Measurements from ENCODE around the gene WNK3.
"Not testable (repeated sequence)": the region's sequence is repeated elsewhere in the genome, so short reads cannot be mapped to it uniquely, and the experiment has no call there.

Gene WNK3

GRCh38 chrX:54357414-54358377 is at the start of gene WNK3:
TSS of gene WNK3 (minus strand) at chrX:54358046.
- H3K9me3 ChIP-seq (ENCODE audit: low read length) = no peaks in the 10 kb centered on the region
- H2AFZ ChIP-seq (ENCODE audit: low read depth, low read length) = peak within 1 kb of the TSS; percentile 63
- H3K36me3 ChIP-seq (ENCODE audit: insufficient read depth, low read length) = no peaks in the 10 kb centered on the region
- peak within 1 kb of the TSS; percentile 84 for H3K4me3 ChIP-seq (ENCODE audit: low read length)
- no peaks in the 10 kb centered on the region for H3K27me3 ChIP-seq (ENCODE audit: insufficient read depth, low read length)
- H3K4me1 ChIP-seq (ENCODE audit: insufficient read depth, low read length) = peaks cover 3% of the 10 kb centered on the region

GRCh38 chrX:54407266-54407665 is 49.4 kb upstream of the WNK3 start:
- no peak overlapping the region for H2AFZ ChIP-seq (ENCODE audit: low read depth, low read length)
- H3K36me3 ChIP-seq (ENCODE audit: insufficient read depth, low read length) = no peaks in the 10 kb centered on the region
- H3K4me1 ChIP-seq (ENCODE audit: insufficient read depth, low read length) = no peaks in the 10 kb centered on the region
- peaks cover 2% of the 10 kb centered on the region for H3K27me3 ChIP-seq (ENCODE audit: insufficient read depth, low read length)
- H3K4me3 ChIP-seq (ENCODE audit: low read length) = no peak overlapping the region
- no peaks in the 10 kb centered on the region for H3K9me3 ChIP-seq (ENCODE audit: low read length)

- Histone ChIP-seq H3K9me3 (ENCODE audit: low read length) (no peaks in the 10 kb centered on the region), H2AFZ (ENCODE audit: low read depth, low read length) (no peak overlapping the region), H3K4me3 (ENCODE audit: low read length) (no peak overlapping the region), H3K36me3 (ENCODE audit: insufficient read depth, low read length) (no peaks in the 10 kb centered on the region), H3K27me3 (ENCODE audit: insufficient read depth, low read length) (no peaks in the 10 kb centered on the region), H3K4me1 (ENCODE audit: insufficient read depth, low read length) (no peaks in the 10 kb centered on the region)
Measured at GRCh38 chrX:54397113-54397512, 39.3 kb upstream of the WNK3 start.

GRCh38 chrX:54386314-54386713 is 28.5 kb upstream of the WNK3 start:
- Histone ChIP-seq H3K9me3 (ENCODE audit: low read length) (no peaks in the 10 kb centered on the region), H3K27me3 (ENCODE audit: insufficient read depth, low read length) (no peaks in the 10 kb centered on the region), H2AFZ (ENCODE audit: low read depth, low read length) (no peak overlapping the region), H3K4me1 (ENCODE audit: insufficient read depth, low read length) (peaks cover 3% of the 10 kb centered on the region), H3K4me3 (ENCODE audit: low read length) (no peak overlapping the region), H3K36me3 (ENCODE audit: insufficient read depth, low read length) (no peaks in the 10 kb centered on the region)

GRCh38 chrX:54384661-54385060 is 26.8 kb upstream of the WNK3 start:
- not testable (repeated sequence) for H2AFZ ChIP-seq (ENCODE audit: low read depth, low read length); H3K9me3 ChIP-seq (ENCODE audit: low read length); H3K27me3 ChIP-seq (ENCODE audit: insufficient read depth, low read length)

GRCh38 chrX:54359408-54359807 is 1.6 kb upstream of the WNK3 start:
- Histone ChIP-seq H3K9me3 (ENCODE audit: low read length) (no peaks in the 10 kb centered on the region), H3K4me1 (ENCODE audit: insufficient read depth, low read length) (peaks cover 3% of the 10 kb centered on the region), H3K36me3 (ENCODE audit: insufficient read depth, low read length) (no peaks in the 10 kb centered on the region), H3K27me3 (ENCODE audit: insufficient read depth, low read length) (no peaks in the 10 kb centered on the region), H2AFZ (ENCODE audit: low read depth, low read length) (no peak overlapping the region), H3K4me3 (ENCODE audit: low read length) (peak overlapping the region; percentile 84)

More at GRCh38 chrX:54384661-54385060, 26.8 kb upstream of the WNK3 start:
- not testable (repeated sequence) for H3K4me3 ChIP-seq (ENCODE audit: low read length); H3K4me1 ChIP-seq (ENCODE audit: insufficient read depth, low read length); H3K36me3 ChIP-seq (ENCODE audit: insufficient read depth, low read length)

- H2AFZ ChIP-seq (ENCODE audit: low read depth, low read length) = peak overlapping the region; percentile 19
- no peaks in the 10 kb centered on the region for H3K36me3 ChIP-seq (ENCODE audit: insufficient read depth, low read length)
- no peaks in the 10 kb centered on the region for H3K27me3 ChIP-seq (ENCODE audit: insufficient read depth, low read length)
- peak overlapping the region; percentile 84 for H3K4me3 ChIP-seq (ENCODE audit: low read length)
- H3K9me3 ChIP-seq (ENCODE audit: low read length) = no peaks in the 10 kb centered on the region
- H3K4me1 ChIP-seq (ENCODE audit: insufficient read depth, low read length) = peaks cover 3% of the 10 kb centered on the region
Measured at GRCh38 chrX:54358424-54359211, 772 bp upstream of the WNK3 start.

GRCh38 chrX:54352677-54353076 is 5.2 kb downstream of the WNK3 start:
- Histone ChIP-seq H3K4me1 (ENCODE audit: insufficient read depth, low read length) (no peaks in the 10 kb centered on the region), H3K27me3 (ENCODE audit: insufficient read depth, low read length) (no peaks in the 10 kb centered on the region), H3K36me3 (ENCODE audit: insufficient read depth, low read length) (no peaks in the 10 kb centered on the region), H3K4me3 (ENCODE audit: low read length) (no peak overlapping the region), H3K9me3 (ENCODE audit: low read length) (peaks cover 3% of the 10 kb centered on the region), H2AFZ (ENCODE audit: low read depth, low read length) (no peak overlapping the region)

GRCh38 chrX:54337383-54337782 is 20.5 kb downstream of the WNK3 start:
- not testable (repeated sequence) for H3K36me3 ChIP-seq (ENCODE audit: insufficient read depth, low read length); H2AFZ ChIP-seq (ENCODE audit: low read depth, low read length); H3K27me3 ChIP-seq (ENCODE audit: insufficient read depth, low read length); H3K4me1 ChIP-seq (ENCODE audit: insufficient read depth, low read length); H3K9me3 ChIP-seq (ENCODE audit: low read length); H3K4me3 ChIP-seq (ENCODE audit: low read length)

- no peaks in the 10 kb centered on the region for H3K4me1 ChIP-seq (ENCODE audit: insufficient read depth, low read length)
- H3K9me3 ChIP-seq (ENCODE audit: low read length) = no peaks in the 10 kb centered on the region
- no peak overlapping the region for H3K4me3 ChIP-seq (ENCODE audit: low read length)
- H3K27me3 ChIP-seq (ENCODE audit: insufficient read depth, low read length) = no peaks in the 10 kb centered on the region
- H2AFZ ChIP-seq (ENCODE audit: low read depth, low read length) = no peak overlapping the region
- H3K36me3 ChIP-seq (ENCODE audit: insufficient read depth, low read length) = no peaks in the 10 kb centered on the region
Measured at GRCh38 chrX:54325077-54325476, 32.8 kb downstream of the WNK3 start.

GRCh38 chrX:54320067-54320466 is 37.8 kb downstream of the WNK3 start:
- Histone ChIP-seq H2AFZ (ENCODE audit: low read depth, low read length) (no peak overlapping the region), H3K9me3 (ENCODE audit: low read length) (no peaks in the 10 kb centered on the region), H3K4me1 (ENCODE audit: insufficient read depth, low read length) (no peaks in the 10 kb centered on the region), H3K4me3 (ENCODE audit: low read length) (no peak overlapping the region), H3K27me3 (ENCODE audit: insufficient read depth, low read length) (no peaks in the 10 kb centered on the region), H3K36me3 (ENCODE audit: insufficient read depth, low read length) (no peaks in the 10 kb centered on the region)

GRCh38 chrX:54306379-54306778 is 51.5 kb downstream of the WNK3 start:
- Histone ChIP-seq H2AFZ (ENCODE audit: low read depth, low read length) (no peak overlapping the region), H3K4me3 (ENCODE audit: low read length) (no peak overlapping the region), H3K4me1 (ENCODE audit: insufficient read depth, low read length) (no peaks in the 10 kb centered on the region), H3K9me3 (ENCODE audit: low read length) (peaks cover 2% of the 10 kb centered on the region), H3K27me3 (ENCODE audit: insufficient read depth, low read length) (no peaks in the 10 kb centered on the region), H3K36me3 (ENCODE audit: insufficient read depth, low read length) (peaks cover 8% of the 10 kb centered on the region)

- no peak overlapping the region for H2AFZ ChIP-seq (ENCODE audit: low read depth, low read length)
- H3K27me3 ChIP-seq (ENCODE audit: insufficient read depth, low read length) = no peaks in the 10 kb centered on the region
- H3K4me1 ChIP-seq (ENCODE audit: insufficient read depth, low read length) = no peaks in the 10 kb centered on the region
- H3K4me3 ChIP-seq (ENCODE audit: low read length) = no peak overlapping the region
- peaks cover 1% of the 10 kb centered on the region for H3K9me3 ChIP-seq (ENCODE audit: low read length)
- H3K36me3 ChIP-seq (ENCODE audit: insufficient read depth, low read length) = peaks cover 12% of the 10 kb centered on the region
Measured at GRCh38 chrX:54301516-54301915, 56.3 kb downstream of the WNK3 start.

Data from neuron (in vitro differentiated cells).